WI38 (cell line): Measurements from ENCODE around the gene EMX1.

ENCODE experiments used
- H3K4me3 ChIP-seq: 2 replicates; pipeline ENCODE4 v1.5.1; 2011; ENCODE audit warnings: low read depth, mild to moderate bottlenecking, control low read depth, low read length
- TF ChIP-seq, protein P1 (sequence below): IDR thresholded peaks from 2 replicates; pipeline ENCODE4 v1.5.1; 2012; ENCODE audit warnings: low read depth, mild to moderate bottlenecking, control low read depth, low read length

Gene EMX1

DNA sequence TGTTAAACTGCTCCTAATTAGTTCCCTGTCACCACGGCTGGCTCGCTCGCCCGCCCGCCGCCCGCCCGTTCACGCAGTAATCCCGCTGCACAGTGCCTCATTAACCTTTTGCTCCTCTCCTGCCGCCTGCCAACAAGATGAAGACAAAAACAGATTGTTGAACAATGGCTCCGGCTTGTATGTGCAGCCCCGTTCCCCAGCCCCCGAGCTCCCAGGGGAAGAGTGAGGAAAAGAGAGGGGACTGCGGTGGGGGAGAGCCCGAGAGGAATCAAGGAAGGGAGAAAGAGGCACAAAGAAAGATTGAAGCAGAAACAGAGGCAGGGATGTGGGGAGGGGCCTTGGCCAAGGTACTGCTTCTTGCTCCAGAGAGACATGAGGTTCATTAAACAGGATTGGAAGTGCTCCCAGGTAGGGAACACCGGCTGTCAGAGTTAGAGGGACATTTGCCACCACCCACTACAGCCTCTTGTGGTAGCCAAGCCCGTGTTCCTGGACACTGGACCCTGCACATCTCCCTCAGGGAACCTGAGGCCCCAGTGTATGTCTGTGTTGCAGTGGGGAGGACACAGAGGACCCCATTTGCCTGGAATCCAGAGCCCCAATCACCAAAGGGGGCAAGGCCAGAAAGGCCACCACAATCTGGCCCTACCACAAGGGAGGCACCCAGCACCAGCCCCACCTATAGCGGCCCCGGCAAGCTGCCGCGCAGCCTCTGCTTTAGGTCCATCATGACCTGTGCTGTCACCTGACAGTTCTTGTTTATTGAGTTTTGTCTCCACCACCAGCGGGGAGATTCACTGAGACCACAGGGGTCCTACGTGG is 38.1 kb downstream of the EMX1 start:
- TF ChIP-seq, protein P1, sequence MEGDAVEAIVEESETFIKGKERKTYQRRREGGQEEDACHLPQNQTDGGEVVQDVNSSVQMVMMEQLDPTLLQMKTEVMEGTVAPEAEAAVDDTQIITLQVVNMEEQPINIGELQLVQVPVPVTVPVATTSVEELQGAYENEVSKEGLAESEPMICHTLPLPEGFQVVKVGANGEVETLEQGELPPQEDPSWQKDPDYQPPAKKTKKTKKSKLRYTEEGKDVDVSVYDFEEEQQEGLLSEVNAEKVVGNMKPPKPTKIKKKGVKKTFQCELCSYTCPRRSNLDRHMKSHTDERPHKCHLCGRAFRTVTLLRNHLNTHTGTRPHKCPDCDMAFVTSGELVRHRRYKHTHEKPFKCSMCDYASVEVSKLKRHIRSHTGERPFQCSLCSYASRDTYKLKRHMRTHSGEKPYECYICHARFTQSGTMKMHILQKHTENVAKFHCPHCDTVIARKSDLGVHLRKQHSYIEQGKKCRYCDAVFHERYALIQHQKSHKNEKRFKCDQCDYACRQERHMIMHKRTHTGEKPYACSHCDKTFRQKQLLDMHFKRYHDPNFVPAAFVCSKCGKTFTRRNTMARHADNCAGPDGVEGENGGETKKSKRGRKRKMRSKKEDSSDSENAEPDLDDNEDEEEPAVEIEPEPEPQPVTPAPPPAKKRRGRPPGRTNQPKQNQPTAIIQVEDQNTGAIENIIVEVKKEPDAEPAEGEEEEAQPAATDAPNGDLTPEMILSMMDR, result no peak
- no peak overlapping the region for H3K4me3 ChIP-seq

DNA sequence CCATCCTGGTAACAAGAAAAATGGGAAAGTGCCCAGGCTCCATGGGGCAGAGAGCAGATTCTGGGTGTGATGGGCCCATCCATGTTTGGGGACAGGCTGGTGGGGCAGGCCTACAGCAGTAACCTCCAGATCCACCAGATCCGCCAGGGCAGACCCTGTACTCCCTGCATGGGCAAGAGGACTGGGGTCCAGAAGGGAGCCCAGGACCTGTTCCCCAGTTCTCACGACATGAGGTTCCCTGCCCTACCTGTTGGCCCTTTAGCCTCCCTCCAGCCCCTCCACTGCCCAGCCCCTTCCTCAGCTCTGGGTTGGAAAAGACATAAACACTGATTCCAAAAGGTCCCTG is 38.7 kb downstream of the EMX1 start:
- TF ChIP-seq, protein P1, result no peak

DNA sequence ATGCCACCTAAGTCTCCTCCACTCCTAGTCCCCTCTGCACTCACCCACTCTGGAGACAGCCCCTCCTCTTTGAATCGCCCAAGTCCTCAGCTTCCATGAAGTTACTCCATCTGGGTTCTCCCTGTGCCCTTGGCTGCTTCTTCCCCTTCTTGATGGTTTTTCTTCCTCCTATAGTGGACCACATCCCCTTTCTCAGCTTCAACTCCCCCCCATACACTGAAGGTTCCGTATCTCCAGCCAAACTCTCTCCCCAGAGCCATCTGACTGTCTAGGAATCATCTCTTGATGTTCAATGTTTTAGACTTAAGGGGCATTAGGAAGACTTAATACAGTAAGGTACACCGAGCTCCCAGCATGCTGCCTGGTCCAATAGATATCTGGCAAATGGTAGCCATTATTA is 39.6 kb downstream of the EMX1 start:
- TF ChIP-seq, protein P1, result no peak
- no peak overlapping the region for H3K4me3 ChIP-seq

More for the DNA sequence above, 38.7 kb downstream of the EMX1 start:
- no peak overlapping the region for H3K4me3 ChIP-seq

DNA sequence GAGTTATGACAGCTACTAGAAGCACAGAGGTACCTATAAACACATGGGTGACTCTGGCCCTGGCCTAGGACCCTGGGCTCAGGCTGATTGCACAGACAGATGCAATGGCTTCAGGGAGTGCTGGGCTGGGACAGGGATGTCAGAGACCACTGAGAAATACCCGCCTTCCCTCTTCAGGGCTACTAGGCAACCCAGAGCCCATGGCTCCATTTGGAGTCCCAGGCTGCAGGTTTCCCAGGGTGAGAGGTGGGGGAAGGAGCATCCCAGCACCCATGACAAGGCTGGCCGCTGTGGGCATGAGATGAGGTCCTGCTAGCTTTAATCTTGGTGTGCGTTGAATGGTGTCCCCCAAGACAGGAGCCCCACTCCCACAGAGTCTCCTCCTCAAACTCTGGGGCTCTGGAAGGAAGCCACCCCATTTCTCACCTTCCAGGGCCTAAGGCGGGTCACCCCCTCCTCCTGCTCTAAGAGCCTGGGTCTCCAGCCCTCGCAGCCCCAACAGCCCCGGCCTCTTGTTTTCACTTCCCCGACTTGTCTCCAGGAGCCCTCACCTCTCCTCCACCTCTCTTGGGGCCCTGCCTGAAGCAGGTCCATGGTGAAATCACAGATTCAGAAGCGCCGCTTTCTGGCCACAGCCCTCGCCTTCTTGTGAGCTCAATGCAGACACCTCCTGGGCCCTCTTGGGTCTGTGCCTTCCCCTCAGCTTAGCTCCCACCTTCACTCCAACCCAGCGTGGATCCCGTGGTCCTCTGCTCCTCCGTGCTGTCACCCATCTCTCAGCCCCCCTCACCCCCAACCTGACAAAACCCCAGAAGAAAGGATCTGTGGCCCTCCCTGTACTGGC is 41.4 kb downstream of the EMX1 start:
- H3K4me3 ChIP-seq, result no peak overlapping the region
- TF ChIP-seq, protein P1, result no peak

DNA sequence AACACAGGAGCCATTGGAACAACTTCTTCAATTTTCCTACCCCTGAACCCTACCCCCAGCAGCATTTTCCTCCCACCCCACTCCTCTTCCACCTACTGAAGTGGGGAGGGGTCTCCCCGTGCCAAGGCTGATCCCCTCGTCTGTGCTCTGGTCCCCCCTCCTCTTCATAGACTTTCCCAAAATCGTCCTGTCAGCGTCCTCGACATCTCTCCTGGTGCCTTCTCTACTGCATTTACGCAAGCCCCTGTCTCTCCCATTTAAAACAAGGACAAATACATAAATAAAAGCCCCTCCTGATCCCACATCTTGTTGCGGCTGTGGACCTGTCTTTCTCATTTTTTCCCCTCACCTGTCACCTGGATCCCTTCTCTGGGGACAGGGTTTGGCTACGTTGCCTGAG is 42.2 kb downstream of the EMX1 start:
- TF ChIP-seq, protein P1, result no peak
- H3K4me3 ChIP-seq, result no peak overlapping the region

DNA sequence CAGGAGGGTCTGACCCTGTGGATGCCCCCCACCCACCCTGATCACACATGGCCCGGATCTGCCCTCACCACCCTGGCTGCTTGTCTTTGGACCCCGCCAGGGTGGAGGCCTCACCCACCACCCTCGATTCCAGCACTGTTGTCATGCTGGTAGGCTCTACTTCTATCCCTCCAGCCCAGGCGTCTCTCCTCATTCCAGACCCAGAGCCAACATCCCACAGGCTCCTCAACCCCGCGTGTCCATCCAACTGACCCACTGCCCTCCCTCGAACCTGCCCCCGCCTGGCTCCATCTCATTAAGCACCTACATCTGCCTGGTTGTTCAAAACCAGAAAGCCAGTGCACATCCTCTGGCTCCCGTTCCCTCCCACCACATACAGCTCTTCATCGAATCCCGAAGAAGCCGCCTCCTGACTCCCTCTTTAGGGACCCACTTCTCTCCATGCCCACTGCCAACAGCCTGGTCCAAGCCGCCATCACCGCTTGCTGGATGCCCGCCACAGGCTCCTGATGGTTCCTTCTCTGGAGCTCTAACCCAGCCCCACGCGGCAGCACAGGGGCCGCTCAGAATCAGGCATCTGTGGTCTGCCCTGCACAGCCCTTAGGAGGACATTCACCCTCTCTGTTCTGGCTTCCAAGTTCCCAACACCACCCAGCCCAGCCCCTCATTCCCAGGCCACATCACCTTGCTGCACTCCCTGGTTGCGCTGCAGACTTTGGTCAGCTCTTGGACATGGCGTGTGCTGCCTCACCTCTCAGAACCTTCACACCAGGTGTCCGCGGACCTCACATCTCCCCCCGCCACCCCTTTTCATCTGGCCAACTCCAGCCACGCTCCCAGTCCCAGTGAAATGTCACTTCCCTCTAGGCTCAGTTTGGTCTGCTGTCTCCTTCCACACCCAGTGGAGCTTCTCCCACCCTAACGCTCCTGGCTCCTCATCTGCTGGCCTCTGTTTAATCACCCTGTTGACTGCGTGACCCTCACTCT is 43.0 kb downstream of the EMX1 start:
- no peak overlapping the region for H3K4me3 ChIP-seq
- TF ChIP-seq, protein P1, result no peak
